Measurements from ENCODE around the gene ZNF474.

Gene ZNF474

DNA sequence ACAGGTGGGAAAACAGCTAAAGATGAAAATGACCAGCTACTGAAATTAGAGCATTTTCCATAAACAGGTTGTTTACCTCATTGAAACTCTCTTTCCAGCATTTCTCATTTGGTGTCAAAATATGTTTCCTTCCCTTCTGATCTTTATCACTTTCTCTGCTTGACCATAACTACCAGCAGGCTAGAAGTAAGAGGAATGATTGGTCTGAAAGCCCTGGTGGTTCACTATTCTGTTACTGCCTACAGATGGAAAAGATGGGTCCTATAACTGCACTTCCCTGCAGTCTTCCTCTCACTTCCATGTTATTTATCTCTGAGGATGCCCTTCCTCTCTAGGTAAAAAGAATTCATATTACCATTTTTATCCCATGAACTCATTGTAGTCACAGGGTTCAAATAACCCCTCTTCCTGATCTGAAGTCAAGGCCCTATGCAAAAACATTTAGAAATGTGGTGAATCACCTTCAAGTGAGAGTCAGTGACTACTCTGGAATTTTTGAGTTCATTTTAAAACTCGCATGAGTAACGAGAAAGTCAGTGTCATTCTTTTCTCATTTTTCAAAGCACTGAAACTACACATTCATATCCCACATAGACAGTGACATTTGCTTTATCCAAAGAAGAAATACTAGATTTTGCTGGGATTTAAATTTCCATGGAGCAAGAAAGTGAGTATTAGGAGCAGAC, 51.7 kb downstream of the ZNF474 start:
- DNase-seq (ENCODE audit: low spot score), result no peak

DNA sequence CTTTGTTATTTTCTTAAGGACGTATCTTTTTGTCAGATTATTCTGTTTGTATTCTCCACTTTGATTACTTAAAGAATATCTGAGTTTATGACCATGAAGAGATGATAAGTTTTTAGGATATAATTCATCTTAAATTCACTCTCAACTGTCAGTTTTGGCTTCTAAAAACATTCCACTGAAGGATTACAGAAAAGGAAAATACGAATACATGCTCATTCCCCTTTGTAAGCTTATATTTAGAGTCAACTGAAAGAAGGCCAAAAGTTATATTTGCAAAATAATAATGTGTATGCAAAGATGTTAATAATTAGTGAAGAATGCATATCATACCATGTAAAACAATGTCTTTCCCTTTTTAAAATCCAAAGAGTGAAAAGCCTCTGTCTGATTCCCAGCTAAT, 52.5 kb downstream of the ZNF474 start:
- no peak for DNase-seq (ENCODE audit: low spot score)

DNA sequence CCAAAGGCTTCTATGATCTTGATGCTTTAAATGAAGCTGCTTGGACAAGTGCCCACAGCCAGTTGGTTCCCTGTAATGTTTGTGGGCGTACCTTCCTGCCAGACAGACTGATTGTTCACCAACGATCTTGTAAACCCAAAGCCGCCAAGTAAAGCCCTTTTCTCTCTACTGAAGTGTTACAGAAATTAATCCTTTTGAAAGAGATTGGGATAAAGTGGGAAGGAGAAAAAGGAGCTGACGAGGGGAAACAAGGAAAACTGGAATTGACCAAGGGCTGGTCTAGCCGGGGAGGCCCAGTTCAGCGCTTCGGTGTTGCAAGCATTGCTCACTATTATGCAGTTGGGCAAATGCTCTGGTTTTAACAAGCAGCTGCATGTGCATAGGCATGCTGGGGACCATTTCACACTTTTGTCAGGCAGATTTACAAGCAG, 53.2 kb downstream of the ZNF474 start:
- peak; percentile 31 for DNase-seq (ENCODE audit: low spot score)

DNA sequence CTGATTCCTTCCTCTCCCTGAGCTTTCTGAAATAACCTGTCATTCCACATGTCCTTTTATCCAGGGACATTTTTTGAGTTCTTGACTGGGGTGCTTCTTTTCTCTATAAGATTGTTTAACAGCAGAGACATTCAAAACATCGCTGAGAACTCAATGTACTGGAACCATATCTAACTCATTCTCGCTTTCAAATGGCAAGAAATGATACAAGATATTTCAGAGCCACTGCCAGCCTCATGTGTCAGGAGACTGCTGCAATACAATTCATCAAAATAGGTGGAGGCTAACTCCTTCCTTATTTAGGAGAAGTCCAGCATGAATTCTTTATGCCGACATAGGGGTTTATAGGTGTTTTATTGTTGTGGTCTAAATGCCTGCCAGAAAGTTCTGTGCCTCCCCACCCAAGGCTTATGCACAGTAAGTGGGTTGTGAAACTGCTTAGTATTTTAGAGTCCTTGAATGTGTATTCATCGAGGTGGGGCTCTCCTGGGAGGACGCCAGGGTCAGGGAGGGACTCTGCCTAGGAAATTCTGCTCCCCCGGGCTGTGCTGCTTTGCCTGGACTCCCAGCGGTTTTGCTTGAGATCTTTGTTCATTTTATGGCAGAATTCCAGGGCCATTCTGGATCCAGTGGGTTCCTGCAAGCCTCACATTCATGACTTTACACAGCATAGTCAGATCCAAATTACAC, 53.9 kb downstream of the ZNF474 start:
- peak; percentile 92 for DNase-seq (ENCODE audit: low spot score)

DNA sequence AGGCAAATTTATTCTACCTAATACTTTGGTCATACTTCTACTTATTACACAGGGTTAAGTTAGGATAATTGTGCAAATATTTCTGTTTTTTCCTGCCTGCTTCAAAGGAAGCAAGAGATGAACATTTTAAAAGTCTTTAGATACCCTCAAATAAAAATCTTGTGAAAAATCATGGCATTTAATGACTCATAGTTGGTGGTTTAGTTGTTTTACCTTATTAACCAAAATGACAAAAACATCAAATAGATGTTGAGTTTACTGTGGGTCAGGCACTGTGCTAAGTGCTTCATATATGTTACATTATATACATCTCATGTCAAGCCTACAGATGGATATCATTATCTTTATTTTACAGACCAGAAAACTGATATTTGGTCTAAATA, 54.4 kb downstream of the ZNF474 start:
- no peak for DNase-seq (ENCODE audit: low spot score)

DNA sequence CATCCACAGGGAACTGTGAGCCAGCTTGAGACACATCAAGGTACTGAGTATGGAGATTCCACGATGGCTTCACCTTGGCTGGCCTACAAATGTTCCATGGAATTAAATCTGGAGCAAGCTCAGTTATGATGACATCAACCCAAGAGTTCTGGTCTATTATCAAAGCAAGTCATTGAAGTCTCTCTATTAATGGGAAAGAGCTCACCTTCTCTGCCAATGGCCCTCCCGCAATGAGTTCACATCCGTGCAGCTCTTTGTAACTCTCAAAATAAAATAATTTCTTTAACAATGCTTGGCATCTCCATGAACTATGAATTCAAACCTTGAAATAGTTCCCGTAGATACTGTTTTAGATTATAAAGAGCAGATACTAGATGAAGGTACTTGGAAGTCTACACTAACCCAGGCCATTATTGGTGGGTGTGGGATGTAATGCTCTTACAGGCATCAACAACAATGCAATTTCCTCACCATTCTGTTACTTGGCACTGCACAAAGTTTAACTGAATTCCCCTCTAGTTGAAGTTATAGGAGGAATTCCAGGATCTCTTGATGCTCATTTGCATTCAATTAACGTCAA, 55.4 kb downstream of the ZNF474 start:
- DNase-seq (ENCODE audit: low spot score), result no peak

DNA sequence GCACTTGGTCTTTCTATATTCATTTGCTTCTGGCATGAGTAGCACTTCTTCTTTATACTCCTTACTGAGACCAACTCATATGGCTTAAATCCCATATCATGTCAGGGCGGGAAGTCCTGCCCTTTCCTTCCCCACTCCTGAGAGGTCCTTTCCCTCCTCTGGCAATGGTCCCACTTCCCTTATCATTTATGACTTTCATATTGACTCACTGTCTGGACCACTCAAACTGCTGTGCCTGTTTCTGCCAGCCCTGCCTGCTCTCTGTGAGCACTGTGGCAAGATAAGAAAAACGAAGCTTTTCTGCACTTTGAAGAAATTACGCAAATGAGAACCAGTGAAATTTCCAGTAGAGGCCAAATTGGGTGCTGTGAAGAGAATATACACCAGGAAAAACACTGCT, 58.1 kb downstream of the ZNF474 start:
- no peak for DNase-seq (ENCODE audit: low spot score)

DNA sequence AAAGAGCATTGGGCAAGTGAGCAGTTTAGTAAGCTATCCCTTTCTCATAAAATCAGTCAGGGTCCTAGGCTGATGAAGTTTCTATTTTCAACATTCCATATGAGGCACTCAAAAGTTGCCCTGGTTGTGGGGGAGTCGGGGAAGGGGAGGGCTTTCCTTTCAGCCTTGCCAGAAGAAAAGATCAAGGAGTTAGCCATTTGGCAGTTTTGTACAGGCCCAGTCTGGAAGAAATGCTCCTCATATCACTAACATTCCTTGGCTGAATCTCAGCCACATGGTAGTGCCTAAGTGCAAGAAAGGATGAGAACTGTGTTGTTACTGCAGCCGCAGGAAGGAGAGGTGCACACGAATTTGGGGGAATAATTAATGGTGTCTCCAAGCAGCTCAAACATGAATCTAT, 60.8 kb downstream of the ZNF474 start:
- no peak for DNase-seq (ENCODE audit: low spot score)

DNA sequence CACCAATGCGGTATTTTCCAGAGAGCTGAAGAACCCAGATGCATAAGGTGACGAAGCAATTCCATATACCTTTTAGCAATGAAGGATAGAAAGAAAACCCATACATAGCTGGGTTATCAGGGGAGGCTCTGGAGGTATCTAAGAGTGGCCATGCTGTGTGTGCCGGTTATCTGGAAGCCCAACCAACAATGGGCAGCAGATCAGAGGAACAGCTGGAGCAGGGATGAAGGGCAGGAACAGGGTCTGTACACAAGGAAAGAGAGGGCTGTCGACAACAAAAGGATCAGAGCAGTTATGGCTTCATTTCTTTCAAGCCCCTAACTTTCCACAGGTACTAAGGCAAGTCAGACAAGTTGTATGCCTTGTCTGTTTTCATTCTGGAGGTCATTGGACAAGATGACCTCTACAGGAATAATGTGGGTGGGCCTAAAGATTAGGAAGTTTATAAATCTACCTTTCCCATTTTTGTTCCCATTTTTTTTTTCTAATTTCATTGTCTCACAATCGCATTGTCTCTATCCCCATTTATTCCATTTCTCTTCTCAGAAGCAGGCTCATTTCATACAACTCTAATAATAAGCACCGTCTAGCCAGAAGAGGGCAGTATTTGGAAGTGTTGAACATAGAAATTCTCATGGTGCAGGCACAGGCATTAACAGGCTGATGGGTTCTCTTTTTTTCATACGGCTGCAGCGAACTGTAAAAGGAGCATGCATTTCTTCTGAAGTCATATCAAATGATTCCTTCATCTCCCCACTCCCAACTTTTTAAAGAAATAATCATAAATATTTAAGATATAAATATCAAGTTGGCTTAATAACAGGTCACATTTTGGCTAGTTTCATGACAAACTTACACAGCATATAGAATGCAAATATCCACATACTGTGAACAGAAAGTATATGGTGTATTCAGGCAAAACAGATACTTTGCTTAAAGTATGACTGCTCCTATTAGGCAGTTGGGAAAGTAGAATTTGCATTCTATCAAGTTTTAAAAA, 63.5 kb downstream of the ZNF474 start:
- peak; percentile 89 for DNase-seq (ENCODE audit: low spot score)

DNA sequence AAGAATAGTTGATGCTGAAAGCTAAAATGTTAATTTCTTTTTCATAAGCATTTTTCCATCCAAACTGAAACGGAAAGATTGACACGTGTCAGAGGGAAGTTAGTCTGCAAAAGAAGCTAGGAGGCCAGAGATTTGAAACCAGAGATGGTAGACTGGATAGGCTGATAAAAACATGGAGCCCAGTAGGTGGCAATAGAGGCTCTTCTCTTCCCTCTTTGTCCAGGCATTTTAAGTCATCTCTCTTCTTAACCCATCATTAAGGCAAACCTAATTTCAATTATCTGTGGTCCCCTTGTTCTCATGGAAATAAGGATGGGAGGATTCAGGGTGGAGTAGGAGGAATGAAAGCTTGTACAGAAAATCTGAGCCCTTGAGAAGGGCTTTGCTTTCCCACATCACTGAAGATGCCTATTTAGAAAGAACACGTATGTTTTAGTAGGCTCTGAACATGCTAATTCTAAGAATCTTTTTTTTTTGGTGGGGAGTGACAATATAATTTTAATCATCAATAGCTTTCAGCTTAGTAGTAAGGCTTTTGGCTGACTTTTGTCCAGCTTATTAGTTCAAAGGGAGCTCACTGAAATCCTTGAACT, 66.6 kb downstream of the ZNF474 start:
- DNase-seq (ENCODE audit: low spot score), result peak; percentile 79

DNA sequence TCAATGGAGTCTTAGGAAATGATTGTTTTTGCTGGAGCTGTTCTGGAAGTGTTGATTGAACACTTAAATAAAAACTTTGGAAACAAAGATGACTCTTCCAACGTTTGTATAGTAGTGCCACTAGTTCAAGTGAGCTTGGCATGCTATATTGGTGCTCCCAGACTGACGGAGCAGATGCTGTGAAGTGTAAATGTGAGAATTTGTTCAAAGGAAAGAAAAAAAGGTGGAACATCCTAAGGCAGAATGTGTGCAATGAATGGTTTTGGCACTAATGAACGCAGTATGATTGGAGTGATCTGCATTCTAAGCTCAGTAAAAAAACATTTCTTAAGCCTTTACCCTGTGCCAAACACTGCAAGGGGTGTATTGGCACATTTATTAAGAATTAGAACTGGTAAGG, 69.8 kb downstream of the ZNF474 start:
- no peak for DNase-seq (ENCODE audit: low spot score)

DNA sequence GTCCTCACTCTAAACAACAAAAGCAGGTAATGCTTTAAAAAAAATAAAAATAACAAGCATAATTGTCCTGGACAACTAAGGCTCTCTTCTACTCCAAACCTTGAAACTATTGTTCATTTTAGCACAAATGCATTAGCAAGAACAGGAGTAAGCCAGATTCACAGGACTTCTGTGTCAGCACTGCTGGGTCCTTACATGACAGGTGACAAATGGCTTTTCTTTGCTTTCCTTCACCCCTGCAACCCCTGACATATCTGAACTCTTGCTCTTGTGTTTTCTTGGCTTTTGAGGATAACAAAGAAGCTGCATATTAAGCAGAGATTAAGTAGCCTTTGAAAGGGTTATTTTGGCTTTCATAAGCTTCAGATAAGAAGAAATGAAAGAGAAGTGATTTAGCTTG, 71.1 kb downstream of the ZNF474 start:
- DNase-seq (ENCODE audit: low spot score), result no peak

DNA sequence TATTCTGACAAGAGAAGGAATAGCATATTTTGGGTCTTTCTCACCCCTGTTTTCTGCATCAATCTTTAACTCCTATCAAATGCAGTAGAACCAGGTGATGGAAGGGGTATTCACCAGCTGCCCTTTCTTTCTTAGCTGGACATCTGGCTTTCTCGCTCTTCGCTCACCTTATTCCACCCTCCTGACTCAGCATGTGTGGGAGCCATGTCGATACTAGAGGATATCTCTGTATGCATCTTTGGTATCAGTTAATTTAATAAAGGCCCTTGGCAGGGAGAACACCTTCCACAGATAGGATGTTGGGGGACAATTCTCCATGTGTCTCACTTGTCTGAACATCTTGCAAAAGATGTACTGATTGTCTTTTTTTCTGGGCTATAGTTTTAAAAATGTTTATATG, 71.5 kb downstream of the ZNF474 start:
- DNase-seq (ENCODE audit: low spot score), result no peak

DNA sequence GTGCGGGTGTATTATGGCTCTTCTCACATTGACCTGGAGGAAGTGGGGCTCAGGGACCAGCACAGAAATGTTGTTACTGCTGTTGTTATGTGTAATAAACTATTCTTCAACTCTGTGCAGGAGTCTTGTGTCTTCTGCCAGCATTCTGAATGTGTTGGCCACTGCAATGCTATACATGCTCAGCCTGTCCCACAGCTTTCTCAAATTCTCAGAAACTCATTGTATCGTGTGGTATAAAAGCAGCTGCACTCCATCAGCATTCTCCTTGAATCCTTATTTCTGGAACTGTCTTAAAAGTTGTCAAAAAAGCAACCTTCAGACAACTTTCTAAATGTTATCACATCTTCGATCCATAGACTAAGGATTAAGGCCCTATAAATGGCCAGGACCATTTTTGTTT, 72.0 kb downstream of the ZNF474 start:
- DNase-seq (ENCODE audit: low spot score), result no peak

DNA sequence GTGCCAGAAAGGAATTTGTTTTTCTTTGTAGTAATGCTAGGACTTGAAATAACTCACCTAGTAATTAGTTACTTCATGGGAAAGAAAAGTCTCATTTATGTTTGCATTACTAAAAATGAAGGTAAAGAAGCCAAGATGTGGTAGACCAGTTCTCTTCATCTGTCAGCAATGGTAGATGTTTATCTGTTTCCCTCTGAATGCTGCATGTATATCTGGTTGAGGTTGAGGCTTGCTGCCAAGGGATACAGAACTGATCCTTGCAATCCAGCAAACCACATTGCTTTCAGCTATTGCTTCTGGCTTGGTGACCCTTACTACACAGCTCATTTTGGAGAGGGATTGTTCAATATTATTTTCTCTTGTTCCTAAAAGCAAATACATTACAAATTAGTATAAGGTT, 73.6 kb downstream of the ZNF474 start:
- no peak for DNase-seq (ENCODE audit: low spot score)

All from pons (tissue), 1 donor.